Inferior parietal cortex (tissue), 1 donor: Measurements from ENCODE around the gene SNED1.

Experiments
- DNase-seq: peaks from one replicate; pipeline ENCODE4 v3.0.0-alpha.2; 2016; ENCODE audit errors: extremely low spot score

Gene SNED1

DNA sequence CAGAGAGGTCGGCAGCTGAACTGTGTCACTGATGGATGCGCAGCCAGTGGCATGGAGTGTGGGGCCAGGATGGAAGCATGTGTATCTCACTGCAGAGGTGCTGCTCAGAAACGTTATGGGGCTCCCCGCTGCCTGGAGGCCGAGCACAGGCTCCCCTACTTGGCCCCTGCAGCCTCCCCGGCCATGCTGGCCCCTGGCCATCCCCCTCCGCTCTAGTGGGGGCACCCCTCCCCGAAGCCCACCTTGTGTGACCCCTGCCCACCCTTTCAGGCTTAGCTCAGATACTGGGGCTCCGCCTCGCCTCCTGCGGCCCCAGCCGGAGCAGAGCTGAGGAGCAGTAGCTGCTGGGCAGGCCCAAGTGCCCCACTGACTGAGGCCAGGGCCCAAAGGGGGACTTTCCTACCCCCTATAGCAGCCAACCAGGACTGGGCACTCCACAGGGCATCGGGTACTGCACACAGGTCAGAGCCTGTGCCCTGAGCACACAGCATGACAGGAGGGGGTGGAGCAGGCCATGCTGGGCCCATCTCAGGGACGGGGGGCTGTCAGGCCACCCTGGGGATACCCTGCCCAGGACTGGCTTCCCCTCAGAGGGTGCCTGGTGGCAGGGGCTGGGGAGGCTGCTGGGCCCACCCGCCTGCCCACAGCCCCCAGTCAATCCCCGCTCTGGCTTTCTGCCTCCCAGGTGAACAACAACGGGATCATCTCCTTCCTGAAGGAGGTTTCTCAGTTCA lies 31.3 kb downstream of the SNED1 start:
- no peak for DNase-seq

DNA sequence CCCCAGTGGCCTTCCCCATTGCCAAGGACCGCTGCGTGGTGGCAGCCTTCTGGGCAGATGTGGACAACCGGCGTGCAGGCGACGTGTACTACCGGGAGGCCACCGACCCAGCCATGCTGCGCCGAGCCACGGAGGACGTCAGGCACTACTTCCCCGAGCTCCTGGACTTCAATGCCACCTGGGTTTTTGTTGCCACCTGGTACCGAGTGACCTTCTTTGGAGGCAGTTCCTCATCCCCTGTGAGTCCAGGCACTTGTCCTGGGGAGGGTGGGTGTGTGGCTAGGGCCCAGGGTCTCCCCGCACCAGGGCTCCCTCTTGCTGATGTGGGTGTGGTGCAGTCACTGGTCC lies 31.9 kb downstream of the SNED1 start:
- DNase-seq: no peak

DNA sequence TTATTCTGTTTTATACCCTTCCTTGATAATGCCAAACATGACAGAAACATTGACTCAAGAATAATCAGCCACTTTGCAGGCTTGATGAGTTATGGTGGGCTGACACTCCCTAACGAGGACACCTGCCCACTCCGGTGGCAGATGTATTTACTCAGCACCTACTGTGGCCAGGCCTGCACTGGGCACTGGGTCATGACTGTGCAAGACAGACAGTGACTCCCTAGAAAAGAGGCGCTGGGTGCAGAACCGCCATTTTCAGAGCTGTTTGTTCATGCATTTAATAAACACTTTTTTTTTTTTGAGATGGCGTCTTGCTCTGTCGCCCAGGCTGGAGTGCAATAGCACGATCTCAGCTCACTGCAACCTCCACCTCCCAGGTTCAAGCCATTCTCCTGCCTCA lies 32.5 kb downstream of the SNED1 start:
- no peak for DNase-seq

DNA sequence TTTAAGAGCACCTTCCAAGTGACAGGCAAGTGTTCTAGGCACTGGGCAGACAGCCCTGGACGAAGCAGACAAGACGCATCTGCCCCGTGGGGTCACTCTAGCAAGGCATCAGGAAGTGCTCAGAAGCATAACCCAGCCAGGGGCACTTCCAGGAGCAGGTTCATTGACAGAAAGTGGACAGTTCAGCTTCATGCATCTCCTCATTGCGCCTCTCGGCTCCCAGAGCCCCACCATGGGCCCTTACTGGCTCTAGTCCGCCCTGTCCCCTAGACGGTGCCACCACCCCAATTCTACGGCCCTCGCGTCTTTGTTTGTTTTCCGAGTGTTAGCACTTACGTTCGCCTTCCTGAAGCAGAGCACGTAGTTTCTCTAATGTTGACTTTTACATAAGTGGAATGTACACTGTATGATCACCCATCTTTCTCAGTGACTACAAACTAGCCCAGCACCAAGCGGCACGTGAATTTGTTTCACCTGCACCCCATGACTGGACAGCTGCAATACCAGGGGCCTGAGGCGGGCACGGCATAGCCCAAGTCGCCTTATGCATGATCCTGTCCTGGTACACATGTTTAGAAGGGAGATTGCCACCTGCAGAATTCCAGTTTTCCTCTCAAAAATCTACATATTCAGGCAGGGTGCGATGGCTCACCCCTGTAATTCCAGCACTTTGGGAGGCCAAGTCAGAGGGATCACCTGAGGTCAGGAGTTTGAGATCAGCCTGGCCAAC lies 33.2 kb downstream of the SNED1 start:
- DNase-seq: no peak

DNA sequence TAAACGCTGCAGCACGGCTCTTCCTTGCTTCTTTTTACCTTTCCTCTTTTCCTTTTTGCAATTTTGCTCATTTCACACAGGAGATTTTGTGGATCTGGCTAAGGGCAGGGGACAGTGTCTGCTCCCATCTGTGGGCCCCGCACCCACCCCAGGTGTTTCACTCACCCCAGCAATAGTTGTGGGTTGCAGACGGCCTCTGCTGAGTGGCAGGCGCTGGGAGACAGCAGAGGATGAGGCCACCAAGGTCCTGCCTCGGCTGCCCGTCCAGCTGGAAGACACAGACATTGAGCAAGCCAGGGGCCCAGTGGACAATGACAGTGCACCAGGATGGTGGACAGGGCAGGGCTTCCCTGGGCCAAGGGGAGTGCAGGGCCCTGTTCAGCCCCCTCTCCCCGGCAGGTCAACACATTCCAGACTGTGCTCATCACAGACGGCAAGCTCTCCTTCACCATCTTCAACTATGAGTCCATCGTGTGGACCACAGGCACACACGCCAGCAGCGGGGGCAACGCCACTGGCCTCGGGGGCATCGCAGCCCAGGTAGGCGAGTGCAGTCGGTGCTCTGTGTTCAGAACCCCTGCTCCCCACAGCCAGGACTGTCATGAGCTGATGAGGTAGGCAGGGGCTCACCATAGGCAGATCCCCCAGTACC lies 35.0 kb downstream of the SNED1 start:
- DNase-seq: no peak

DNA sequence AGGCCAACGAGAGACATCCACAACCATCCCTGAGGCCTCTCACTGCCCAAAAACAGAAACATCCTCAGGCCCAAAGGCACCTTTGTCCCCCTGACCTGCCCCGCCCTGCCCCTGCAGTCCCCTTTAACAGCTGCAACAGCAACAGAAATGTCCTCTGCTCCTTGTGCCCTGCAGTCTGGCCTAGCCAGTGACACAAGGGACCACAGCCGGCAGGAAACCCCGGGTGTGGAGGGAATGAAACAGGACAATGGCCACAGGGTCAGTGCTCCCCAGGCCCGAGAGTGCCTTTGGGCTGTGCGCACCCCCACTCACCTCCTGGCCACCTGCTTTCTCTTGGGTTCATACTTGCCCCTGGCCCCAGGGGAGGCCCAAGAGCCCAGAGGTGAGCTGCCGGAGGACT lies 35.6 kb downstream of the SNED1 start:
- DNase-seq: no peak

DNA sequence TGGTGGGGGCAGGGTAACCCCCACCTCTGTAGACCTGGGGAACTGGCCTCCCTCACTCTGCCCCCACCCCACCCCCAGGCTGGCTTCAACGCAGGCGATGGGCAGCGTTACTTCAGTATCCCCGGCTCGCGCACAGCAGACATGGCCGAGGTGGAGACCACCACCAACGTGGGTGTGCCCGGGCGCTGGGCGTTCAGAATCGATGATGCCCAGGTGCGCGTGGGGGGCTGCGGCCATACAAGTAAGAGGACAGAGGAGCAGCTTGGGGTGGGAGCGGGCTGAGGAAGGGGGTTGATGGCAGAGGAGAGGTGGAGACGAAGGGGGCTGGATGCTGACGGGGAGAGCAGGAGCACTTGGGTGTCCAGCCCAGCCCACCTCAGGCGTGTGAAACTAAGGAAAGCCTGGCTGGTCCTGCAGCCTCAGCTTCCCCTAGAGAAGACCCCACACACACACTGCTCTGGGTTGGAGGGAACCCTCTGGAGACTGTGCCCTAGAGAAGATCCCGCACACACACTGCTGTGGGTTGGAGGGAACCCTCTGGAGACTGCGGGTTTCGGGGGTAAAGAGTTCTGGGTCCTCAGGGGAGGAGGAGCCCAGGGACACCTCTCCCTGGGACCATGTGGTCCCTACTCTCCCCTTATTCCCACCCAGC lies 36.2 kb downstream of the SNED1 start:
- no peak for DNase-seq

DNA sequence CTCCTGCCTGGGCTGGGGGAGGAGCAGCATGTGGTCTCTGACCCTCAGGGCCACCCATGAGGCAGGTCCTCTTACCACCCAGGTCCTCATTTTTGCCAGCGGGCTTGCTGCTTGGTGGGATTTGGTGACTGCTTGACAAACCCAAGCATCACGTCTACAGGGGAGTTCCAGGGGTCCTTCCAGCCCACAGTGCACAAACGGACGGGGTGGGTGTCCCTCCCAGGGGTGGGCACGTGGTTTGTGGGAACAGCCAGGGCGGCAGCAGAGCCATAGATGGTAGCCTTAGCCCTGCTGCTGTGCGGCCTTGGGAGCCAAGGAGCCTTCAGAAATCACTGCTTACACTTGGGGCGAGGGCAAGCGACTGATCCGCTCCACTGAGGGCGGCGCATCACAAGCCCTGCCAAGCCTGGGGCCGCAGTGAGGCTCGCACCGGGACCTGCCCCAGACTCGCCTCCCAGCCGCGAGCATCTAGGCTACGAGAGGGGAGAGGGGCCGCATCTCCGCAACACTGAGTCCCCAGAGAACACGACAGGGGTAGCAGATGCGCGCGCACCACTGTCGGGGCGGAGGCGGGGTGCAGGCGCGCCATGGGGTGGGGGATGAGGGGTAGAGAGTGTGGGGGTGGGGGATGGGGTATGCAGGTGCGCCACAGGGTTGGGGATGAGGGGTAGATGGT lies 36.9 kb downstream of the SNED1 start:
- no peak for DNase-seq

DNA sequence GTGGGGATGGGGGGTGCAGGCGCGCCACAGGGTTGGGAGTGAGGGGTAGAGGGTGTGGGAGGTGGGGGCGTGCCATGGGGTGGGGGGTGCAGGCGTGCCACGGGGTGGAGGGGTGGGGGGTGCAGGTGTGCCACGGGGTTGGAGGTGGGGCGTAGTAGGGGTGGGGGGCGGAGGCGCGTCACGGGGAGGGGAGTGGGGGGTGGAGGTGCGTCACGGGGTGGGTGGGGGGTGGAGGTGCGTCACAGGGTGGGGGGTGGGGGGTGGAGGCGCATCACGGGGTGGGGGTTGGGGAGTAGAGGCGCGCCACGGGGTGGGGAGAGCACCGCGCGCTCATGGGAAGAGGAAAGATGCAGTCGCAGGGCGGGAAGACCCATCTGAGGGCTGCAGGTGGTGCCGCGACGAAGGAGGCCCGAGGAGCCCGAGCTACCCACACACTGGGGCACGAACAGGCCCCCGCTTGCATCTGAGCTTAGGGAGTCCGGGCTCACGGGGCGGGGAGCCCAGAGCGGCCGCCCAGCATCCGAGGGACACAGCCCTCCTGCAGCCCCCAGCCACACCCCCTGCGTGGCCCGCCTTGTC lies 37.5 kb downstream of the SNED1 start:
- DNase-seq: no peak

DNA sequence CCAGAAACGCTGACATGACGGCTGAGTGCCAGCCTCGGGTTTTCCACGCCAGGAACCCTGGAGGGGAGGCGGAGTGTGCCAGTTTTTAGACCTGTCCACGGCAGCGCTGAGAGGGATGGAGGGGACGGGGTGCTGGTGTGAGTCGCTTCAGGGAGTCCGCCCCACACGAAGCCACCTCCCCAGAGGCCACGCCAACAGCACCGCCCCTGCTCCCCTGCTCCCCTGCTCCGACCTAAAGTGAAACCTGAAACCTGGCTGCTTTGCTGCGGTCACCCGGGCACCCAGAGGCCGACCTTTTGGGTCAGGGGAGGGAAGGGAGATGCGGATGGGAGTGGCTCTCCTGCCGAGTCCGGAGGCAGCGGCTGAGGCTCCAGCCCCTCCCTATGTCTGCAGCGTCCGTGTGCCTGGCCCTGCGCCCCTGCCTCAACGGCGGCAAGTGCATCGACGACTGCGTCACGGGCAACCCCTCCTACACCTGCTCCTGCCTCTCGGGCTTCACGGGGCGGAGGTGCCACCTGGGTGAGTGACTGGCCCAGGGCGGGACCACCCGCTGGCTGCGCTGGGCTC lies 38.1 kb downstream of the SNED1 start:
- DNase-seq: no peak

DNA sequence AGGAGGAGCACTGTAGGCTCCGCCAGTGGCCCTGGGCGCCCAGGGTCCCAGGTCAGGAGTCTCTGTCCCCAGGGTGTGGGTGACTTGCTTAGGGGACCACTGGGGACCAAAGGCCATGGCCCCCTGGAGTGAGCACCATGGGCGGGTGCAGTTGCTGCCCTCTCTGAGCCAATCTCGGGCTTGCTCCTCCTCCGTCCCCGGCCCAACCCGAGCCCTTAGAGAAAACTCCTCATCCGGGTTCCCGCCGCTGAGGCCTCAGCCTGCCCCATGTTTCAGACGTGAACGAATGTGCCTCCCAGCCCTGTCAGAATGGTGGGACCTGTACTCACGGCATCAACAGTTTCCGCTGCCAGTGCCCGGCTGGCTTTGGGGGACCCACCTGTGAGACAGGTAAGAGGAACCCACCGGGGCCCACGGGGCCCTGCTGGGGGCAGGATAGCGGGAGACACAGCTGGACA lies 38.6 kb downstream of the SNED1 start:
- DNase-seq: no peak

DNA sequence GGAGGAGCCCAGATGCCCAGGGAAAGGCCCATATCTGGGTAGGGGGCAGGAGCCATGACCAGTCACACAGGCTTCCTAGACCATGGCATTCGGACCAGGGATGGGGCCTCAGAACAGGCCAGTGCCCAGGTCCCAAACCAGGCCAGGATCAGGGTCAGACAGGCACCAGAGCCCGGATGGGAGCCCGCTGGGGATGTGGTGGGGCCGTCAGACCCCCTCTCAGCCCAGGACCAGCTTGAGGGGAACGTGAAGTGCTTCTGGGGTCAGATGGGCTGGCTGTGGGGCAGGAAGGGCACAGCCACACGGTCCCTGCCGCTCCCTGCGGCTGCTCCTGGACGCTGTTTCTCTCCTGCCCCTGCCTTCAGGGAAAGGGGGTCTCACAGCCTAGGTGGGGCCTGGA lies 39.1 kb downstream of the SNED1 start:
- no peak for DNase-seq

DNA sequence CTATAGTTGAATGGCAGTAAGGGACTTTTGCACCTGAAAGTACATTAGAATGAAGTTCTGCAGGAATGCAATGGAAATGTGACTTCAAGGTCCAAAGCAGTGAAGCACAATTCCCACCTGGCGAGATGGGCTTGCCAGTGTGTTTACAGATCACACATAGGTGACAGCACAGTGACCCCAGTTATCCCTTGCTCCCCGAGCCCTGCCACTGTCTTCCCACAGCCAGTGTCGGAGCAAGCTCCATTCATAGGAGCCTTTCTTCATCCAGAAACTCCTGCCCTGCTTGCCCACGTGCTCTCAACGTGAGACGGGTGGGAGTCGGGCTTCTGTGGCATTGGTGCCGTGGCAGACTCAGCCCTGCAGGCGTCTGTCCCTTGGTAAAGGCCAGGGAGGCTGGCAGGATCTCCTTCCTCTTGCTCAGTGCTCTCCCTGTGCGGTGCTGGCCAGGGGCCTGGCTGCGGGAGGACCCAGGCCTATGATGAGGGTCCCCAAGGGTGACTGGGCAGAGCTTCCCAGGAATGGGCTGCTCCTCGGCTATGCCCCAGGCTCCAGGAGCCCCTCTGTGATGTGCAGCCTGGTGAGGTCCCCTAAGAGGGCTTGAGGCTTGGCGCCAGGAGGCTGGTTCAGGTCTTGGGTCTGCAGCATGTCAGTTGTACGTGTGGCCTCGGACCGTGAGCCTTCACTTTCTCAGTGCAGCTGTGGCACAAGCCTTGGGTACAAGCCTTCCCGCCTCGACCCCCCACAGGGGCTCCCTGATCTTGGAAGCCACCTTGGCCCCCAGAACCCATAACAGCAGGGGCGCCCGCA lies 40.2 kb downstream of the SNED1 start:
- DNase-seq: no peak

DNA sequence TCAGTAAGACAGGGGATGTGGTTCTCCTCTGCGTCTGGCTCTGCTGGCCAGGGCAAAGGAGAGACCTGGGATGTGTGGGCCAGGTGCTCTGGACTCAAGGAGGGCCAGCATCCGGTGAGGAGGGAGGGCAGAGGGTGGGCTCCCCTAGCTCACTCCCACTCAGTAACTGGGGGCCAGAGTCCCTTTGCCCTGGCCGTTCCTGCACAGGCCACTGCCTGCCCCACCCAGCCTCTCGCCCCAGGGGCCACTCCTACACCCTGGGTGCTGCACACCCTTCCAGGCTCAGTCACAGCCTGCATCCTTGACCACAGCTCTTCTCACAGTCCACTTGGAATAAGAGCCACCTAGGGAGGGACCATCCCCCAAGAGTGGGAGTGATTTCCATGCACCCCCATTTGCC lies 41.0 kb downstream of the SNED1 start:
- DNase-seq: no peak

DNA sequence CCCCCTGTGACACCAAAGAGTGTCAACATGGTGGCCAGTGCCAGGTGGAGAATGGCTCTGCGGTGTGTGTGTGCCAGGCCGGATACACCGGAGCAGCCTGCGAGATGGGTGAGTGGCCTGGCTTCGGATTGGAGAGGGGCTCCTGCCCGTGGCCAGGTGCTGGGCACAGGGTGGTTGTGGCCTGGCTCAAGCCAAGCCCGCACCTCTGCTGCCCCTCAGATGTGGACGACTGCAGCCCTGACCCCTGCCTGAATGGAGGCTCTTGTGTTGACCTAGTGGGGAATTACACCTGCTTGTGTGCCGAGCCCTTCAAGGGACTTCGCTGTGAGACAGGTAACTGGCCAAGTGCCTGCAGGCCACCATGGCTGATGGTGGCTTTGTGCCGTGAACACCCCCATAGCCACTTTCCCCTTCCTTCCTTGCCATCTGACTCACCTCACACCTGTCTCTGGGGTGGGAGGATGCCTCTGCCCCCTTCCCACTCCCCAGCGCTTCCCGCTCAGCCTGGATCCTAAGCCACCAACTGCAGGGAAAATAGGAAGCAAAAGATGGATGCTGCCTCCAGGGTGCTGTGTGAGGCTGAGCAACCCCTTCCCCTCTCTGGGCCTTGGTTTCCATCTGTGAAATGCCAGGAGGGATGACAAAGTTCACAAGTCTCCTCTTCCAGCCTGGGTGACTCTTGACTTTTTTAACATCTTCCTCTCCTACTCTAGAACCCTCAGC lies 41.8 kb downstream of the SNED1 start:
- no peak for DNase-seq

DNA sequence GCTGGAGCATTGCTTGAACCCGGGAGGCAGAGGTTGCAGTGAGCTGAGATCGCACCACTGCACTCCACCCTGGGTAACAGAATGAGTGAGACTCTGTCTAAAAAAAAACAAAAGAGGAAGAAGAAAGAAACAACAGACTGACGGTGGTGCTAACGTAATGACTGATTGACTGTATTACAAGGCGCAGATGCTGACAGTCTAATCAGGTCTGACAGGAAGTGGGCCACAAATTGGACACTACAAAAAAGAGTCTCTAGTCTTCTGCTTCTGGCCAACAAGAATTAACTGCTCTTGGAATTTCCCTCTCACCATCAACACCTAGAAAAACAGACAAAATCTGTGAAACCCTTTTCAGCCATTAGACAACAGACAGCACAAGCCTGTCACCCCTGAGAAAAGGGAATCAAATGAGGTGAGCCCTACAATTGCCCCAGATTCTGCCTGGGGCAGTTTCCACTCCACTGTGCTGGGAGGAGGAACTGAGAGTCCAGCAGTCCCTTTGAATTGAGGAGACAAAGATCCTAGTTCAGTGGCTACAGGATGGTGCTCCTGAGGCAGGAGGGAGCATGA lies 43.3 kb downstream of the SNED1 start:
- no peak for DNase-seq

DNA sequence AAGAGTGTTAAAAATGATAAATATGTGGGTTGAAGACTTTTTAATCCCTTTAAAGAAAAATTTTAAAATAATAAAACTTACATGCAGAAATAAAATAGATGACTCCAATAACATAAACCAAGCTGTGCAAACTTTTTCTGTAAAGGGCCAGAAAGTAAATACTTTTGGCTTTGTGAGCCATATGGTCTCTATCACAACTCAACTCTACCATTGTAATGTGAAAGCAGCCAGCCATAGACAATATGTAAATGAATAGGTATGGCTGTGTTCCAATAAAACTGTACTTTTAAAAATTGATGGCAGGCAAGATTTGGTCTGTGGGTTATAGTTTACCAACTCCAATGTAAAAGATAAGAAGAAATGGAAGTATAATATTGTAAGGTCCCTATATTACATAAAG lies 45.2 kb downstream of the SNED1 start:
- no peak for DNase-seq

DNA sequence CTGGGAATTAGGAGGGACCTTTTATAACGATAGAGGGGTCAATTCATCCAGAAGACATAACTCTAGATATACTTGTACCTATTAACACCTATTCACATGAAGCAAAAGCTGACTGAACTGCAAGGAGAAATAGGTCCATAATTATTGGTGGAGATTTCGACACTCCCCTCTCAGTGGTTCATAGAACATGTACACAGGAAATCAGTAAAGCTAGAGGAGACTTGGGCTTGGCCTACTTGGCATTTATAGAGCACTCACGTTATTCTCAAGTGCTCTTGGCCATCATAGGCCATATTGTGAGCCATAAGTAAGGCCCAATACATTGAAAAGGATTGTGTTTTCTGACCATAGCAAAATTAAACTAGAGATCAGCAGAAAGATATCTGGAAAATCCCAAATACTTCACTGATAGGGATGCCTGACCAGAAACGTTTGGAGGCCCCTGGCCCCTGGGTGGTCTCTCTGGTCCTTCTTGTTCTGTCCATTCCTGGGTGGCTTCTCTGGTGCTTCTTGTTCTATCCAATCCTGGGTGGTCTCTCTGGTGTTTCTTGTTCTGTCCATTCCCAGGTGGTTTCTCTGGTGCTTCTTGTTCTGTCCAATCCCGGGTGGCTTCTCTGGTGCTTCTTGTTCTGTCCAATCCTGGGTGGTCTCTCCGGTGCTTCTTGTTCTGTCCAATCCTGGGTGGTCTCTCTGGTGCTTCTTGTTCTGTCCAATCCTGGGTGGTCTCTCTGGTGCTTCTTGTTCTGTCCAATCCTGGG lies 49.0 kb downstream of the SNED1 start:
- DNase-seq: no peak
